ENCODE measurements around the gene FGGY. TPM values are rescaled to one million over a fixed set of nuclear protein-coding genes. Genes with fewer than 3 reads are reported as not detected.

The FGGY gene
- total RNA-seq, 1 experiment from 2014 or later: 17.8 TPM

DNA sequence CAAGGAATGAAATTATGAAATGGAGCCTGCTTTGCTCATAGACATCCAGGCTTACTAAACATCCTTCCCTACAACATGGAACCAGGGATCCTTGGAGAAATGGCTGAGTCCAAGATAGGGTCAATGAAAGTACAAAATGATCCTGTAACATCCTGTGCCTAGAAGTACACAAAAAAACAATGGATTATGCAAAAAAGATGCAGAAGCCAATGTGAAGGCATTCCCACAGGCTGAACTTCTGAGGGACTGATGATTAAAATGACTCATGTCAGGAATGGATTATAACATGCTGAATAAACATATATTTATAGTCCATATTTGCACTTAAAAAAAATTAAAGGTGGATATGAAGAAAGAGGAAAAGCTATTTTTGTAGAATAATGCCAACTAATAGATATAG is 507.4 kb downstream of the FGGY start:
- H3K36me3 ChIP-seq (ENCODE audit: low read depth): no peaks in the 10 kb centered on the region
- intact Hi-C loops (cut with micrococcal nuclease; ENCODE audit: unreplicated experiment): no loop called here
- BruUV-seq (replicated peaks): no TSS peak

DNA sequence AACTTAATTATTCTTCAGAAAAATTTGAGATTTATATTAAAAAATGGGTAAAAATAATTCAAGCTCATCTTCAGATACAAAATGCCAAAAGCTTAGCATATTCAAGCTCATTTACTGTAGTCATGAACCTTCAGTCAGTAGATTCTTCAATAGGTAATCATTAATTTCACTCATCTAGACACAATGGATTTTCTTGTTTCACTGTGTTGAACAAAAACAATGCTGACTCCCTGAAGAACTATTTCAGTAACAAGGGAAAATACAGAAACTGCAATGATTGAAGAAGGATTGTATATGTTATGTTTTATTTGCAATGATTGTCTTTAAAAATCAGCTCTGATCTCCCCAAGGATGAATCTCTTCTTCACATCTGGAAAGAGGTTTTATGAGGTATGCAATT is 508.7 kb downstream of the FGGY start:
- Histone ChIP-seq H3K36me3 (ENCODE audit: low read depth) (no peaks in the 10 kb centered on the region), H3F3A (ENCODE audit: insufficient read depth, low read depth) (no peaks in the 10 kb centered on the region), H4K20me1 (ENCODE audit: insufficient read depth) (no peaks in the 10 kb centered on the region), H3K9me2 (ENCODE audit: insufficient read depth) (no peaks in the 10 kb centered on the region), H3K79me2 (ENCODE audit: low read depth) (no peaks in the 10 kb centered on the region), H3K4me3 (no peak overlapping the region), H3K4me2 (no peak overlapping the region), H2AFZ (no peak overlapping the region), H3K27ac (no peak overlapping the region), H3K9me3 (ENCODE audit: insufficient read depth, low read depth) (no peaks in the 10 kb centered on the region), H3K27me3 (ENCODE audit: insufficient read depth, low read depth) (no peaks in the 10 kb centered on the region), H3K4me1 (replicated peaks; ENCODE audit: insufficient read depth) (no peaks in the 10 kb centered on the region)
- ChIA-PET POLR2A (ENCODE audit: unreplicated experiment) (no interaction called here), CTCF (no interaction called here)
- intact Hi-C loops (cut with micrococcal nuclease; ENCODE audit: unreplicated experiment): no loop called here
- DNase-seq: no peak
- TF ChIP-seq, protein P1, sequence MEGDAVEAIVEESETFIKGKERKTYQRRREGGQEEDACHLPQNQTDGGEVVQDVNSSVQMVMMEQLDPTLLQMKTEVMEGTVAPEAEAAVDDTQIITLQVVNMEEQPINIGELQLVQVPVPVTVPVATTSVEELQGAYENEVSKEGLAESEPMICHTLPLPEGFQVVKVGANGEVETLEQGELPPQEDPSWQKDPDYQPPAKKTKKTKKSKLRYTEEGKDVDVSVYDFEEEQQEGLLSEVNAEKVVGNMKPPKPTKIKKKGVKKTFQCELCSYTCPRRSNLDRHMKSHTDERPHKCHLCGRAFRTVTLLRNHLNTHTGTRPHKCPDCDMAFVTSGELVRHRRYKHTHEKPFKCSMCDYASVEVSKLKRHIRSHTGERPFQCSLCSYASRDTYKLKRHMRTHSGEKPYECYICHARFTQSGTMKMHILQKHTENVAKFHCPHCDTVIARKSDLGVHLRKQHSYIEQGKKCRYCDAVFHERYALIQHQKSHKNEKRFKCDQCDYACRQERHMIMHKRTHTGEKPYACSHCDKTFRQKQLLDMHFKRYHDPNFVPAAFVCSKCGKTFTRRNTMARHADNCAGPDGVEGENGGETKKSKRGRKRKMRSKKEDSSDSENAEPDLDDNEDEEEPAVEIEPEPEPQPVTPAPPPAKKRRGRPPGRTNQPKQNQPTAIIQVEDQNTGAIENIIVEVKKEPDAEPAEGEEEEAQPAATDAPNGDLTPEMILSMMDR (conservative IDR thresholded peaks at IDR 0.05): no peak
- TF ChIP-seq EZH2 (IDR thresholded peaks at IDR 0.05; ENCODE audit: low read depth): no peak
- no TSS peak for BruUV-seq (replicated peaks)

More for the DNA sequence above, 507.4 kb downstream of the FGGY start:
- no peaks in the 10 kb centered on the region for H3K79me2 ChIP-seq (ENCODE audit: low read depth)
- no peaks in the 10 kb centered on the region for H3K27me3 ChIP-seq (ENCODE audit: insufficient read depth, low read depth)
- H2AFZ ChIP-seq: no peak overlapping the region
- DNase-seq: no peak
- no peaks in the 10 kb centered on the region for H3K9me2 ChIP-seq (ENCODE audit: insufficient read depth)
- no peaks in the 10 kb centered on the region for H3F3A ChIP-seq (ENCODE audit: insufficient read depth, low read depth)
- no peak overlapping the region for H3K27ac ChIP-seq
- no peaks in the 10 kb centered on the region for H3K9me3 ChIP-seq (ENCODE audit: insufficient read depth, low read depth)
- H3K4me1 ChIP-seq (replicated peaks; ENCODE audit: insufficient read depth): no peaks in the 10 kb centered on the region
- TF ChIP-seq, protein P1 (conservative IDR thresholded peaks at IDR 0.05): no peak
- no peak for TF ChIP-seq EZH2 (IDR thresholded peaks at IDR 0.05; ENCODE audit: low read depth)
- POLR2A ChIA-PET (ENCODE audit: unreplicated experiment): no interaction called here
- CTCF ChIA-PET: no interaction called here
- no peaks in the 10 kb centered on the region for H4K20me1 ChIP-seq (ENCODE audit: insufficient read depth)
- no peak overlapping the region for H3K4me2 ChIP-seq
- H3K4me3 ChIP-seq: no peak overlapping the region

Small RNA genes within 50 kb of the gene (microRNA-seq; reads per million reads assigned to microRNA genes)
- gene MIR4711 (ENCODE audit: borderline number of aligned reads, borderline replicate concordance): not detected
